Measurements from ENCODE around the gene BCR. TPM values are rescaled to one million over a fixed set of nuclear protein-coding genes. Genes with fewer than 3 reads are reported as not detected.

The BCR gene
- total and polyA plus RNA-seq, 2 of the 13 experiments (the other 11 are each of a cell fraction or from before 2014, with no cell fraction given): 19.9 to 33.6 TPM

DNA sequence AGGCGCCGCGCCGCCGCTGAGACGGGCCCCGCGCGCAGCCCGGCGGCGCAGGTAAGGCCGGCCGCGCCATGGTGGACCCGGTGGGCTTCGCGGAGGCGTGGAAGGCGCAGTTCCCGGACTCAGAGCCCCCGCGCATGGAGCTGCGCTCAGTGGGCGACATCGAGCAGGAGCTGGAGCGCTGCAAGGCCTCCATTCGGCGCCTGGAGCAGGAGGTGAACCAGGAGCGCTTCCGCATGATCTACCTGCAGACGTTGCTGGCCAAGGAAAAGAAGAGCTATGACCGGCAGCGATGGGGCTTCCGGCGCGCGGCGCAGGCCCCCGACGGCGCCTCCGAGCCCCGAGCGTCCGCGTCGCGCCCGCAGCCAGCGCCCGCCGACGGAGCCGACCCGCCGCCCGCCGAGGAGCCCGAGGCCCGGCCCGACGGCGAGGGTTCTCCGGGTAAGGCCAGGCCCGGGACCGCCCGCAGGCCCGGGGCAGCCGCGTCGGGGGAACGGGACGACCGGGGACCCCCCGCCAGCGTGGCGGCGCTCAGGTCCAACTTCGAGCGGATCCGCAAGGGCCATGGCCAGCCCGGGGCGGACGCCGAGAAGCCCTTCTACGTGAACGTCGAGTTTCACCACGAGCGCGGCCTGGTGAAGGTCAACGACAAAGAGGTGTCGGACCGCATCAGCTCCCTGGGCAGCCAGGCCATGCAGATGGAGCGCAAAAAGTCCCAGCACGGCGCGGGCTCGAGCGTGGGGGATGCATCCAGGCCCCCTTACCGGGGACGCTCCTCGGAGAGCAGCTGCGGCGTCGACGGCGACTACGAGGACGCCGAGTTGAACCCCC lies 798 bp downstream of the BCR start (continued):
- TF ChIP-seq ISL2 (CRISPR knock-in tag; IDR thresholded peaks at IDR 0.05) (no peak), SOX13 (IDR thresholded peaks at IDR 0.05) (no peak), SOX13 (CRISPR knock-in tag; conservative IDR thresholded peaks at IDR 0.05 in 1 of 2, IDR thresholded peaks at IDR 0.05 in 1 of 2) (0 out of 4 replicates have a peak, but pooled peaks of 1 of the 2 experiments have one; percentile 10), ZSCAN9 (CRISPR knock-in tag; IDR thresholded peaks at IDR 0.05; ENCODE audit: borderline replicate concordance) (no peak), KDM6A (CRISPR knock-in tag; IDR thresholded peaks at IDR 0.05; ENCODE audit: low read depth) (no peak), SSRP1 (CRISPR knock-in tag; IDR thresholded peaks at IDR 0.05) (no peak), ZNF296 (CRISPR knock-in tag; conservative IDR thresholded peaks at IDR 0.05) (no peak), ZNF101 (CRISPR knock-in tag; IDR thresholded peaks at IDR 0.05; ENCODE audit: borderline replicate concordance, low read depth) (no peak), ZNF33B (CRISPR knock-in tag; IDR thresholded peaks at IDR 0.05) (no peak), ZSCAN31 (CRISPR knock-in tag; IDR thresholded peaks at IDR 0.05; ENCODE audit: low read depth) (no peak), ZNF17 (CRISPR knock-in tag; IDR thresholded peaks at IDR 0.05) (no peak), ZMAT3 (CRISPR knock-in tag; conservative IDR thresholded peaks at IDR 0.05) (peak; percentile 65; the same call in 1 of the 2 replicates), ZNF737 (CRISPR knock-in tag; IDR thresholded peaks at IDR 0.05; ENCODE audit: borderline replicate concordance) (no peak), ATRX (CRISPR knock-in tag; IDR thresholded peaks at IDR 0.05; ENCODE audit: borderline replicate concordance) (no peak), ZNF207 (IDR thresholded peaks at IDR 0.05; ENCODE audit: borderline replicate concordance) (no peak), TGIF2 (CRISPR knock-in tag; IDR thresholded peaks at IDR 0.05) (no peak), FOSL1 (CRISPR knock-in tag; IDR thresholded peaks at IDR 0.05; ENCODE audit: borderline replicate concordance) (no peak), MIXL1 (CRISPR knock-in tag; IDR thresholded peaks at IDR 0.05) (no peak), TBP (CRISPR knock-in tag; IDR thresholded peaks at IDR 0.05) (no peak), PCBP1 (IDR thresholded peaks at IDR 0.05; ENCODE audit: borderline replicate concordance, low read depth, low read length) (0 out of 2 replicates have a peak, but pooled peaks have one; percentile 22), ZNF274 (CRISPR knock-in tag; IDR thresholded peaks at IDR 0.05) (no peak), MIER3 (CRISPR knock-in tag; IDR thresholded peaks at IDR 0.05; ENCODE audit: borderline replicate concordance) (no peak)
- TF ChIP-seq, protein P1, sequence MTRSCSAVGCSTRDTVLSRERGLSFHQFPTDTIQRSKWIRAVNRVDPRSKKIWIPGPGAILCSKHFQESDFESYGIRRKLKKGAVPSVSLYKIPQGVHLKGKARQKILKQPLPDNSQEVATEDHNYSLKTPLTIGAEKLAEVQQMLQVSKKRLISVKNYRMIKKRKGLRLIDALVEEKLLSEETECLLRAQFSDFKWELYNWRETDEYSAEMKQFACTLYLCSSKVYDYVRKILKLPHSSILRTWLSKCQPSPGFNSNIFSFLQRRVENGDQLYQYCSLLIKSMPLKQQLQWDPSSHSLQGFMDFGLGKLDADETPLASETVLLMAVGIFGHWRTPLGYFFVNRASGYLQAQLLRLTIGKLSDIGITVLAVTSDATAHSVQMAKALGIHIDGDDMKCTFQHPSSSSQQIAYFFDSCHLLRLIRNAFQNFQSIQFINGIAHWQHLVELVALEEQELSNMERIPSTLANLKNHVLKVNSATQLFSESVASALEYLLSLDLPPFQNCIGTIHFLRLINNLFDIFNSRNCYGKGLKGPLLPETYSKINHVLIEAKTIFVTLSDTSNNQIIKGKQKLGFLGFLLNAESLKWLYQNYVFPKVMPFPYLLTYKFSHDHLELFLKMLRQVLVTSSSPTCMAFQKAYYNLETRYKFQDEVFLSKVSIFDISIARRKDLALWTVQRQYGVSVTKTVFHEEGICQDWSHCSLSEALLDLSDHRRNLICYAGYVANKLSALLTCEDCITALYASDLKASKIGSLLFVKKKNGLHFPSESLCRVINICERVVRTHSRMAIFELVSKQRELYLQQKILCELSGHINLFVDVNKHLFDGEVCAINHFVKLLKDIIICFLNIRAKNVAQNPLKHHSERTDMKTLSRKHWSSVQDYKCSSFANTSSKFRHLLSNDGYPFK (CRISPR knock-in tag; IDR thresholded peaks at IDR 0.05; ENCODE audit: borderline replicate concordance): no peak
- TF ChIP-seq, protein P2, sequence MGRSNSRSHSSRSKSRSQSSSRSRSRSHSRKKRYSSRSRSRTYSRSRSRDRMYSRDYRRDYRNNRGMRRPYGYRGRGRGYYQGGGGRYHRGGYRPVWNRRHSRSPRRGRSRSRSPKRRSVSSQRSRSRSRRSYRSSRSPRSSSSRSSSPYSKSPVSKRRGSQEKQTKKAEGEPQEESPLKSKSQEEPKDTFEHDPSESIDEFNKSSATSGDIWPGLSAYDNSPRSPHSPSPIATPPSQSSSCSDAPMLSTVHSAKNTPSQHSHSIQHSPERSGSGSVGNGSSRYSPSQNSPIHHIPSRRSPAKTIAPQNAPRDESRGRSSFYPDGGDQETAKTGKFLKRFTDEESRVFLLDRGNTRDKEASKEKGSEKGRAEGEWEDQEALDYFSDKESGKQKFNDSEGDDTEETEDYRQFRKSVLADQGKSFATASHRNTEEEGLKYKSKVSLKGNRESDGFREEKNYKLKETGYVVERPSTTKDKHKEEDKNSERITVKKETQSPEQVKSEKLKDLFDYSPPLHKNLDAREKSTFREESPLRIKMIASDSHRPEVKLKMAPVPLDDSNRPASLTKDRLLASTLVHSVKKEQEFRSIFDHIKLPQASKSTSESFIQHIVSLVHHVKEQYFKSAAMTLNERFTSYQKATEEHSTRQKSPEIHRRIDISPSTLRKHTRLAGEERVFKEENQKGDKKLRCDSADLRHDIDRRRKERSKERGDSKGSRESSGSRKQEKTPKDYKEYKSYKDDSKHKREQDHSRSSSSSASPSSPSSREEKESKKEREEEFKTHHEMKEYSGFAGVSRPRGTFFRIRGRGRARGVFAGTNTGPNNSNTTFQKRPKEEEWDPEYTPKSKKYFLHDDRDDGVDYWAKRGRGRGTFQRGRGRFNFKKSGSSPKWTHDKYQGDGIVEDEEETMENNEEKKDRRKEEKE (IDR thresholded peaks at IDR 0.05): no peak
- TF ChIP-seq, protein P3, sequence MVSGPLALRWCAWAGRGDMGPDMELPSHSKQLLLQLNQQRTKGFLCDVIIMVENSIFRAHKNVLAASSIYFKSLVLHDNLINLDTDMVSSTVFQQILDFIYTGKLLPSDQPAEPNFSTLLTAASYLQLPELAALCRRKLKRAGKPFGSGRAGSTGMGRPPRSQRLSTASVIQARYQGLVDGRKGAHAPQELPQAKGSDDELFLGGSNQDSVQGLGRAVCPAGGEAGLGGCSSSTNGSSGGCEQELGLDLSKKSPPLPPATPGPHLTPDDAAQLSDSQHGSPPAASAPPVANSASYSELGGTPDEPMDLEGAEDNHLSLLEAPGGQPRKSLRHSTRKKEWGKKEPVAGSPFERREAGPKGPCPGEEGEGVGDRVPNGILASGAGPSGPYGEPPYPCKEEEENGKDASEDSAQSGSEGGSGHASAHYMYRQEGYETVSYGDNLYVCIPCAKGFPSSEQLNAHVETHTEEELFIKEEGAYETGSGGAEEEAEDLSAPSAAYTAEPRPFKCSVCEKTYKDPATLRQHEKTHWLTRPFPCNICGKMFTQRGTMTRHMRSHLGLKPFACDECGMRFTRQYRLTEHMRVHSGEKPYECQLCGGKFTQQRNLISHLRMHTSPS (CRISPR knock-in tag; IDR thresholded peaks at IDR 0.05; ENCODE audit: low read depth): no peak
